OCI-LY7 (cell line): ENCODE data around the gene LTB.
"Not testable (repeated sequence)": the region's sequence is repeated elsewhere in the genome, so short reads cannot be mapped to it uniquely, and the experiment has no call there.

Source experiments
- CTCF ChIP-seq: fragments of 200-600 bp; sonication (generic); conservative IDR thresholded peaks from 2 replicates; pipeline ENCODE4 v1.5.1; 2014; ENCODE audit warnings: mild to moderate bottlenecking, antibody characterized with exemption, low read length, moderate library complexity, mixed read lengths
- EZH2phosphoT487 ChIP-seq: fragments of 200-600 bp; sonication (generic); IDR thresholded peaks from 2 replicates; pipeline ENCODE4 v1.6.1; 2018; ENCODE audit warnings: low read depth, borderline replicate concordance, mild to moderate bottlenecking, mixed run types, antibody characterized with exemption, low read length, moderate library complexity, mixed read lengths

- TF ChIP-seq CTCF: peak; percentile 81
- not testable (repeated sequence) for TF ChIP-seq EZH2phosphoT487
Observed at GRCh38 chr6:31551371-31551770, 30.9 kb downstream of the LTB start.
